Thyroid gland (tissue), 4 donors: ENCODE results near the gene MBD3L2B. TPM values are rescaled to one million over a fixed set of nuclear protein-coding genes. Genes with fewer than 3 reads are reported as not detected.

Experiments used
- DNase-seq, 2 donors: peaks; one replicate each; pipeline ENCODE4 v3.0.0-alpha.2; 2019
- H3K27ac ChIP-seq, 3 donors: fragments of 200-600 bp; sonication (generic); 1 replicate in 2 of 3; 2 replicates in 1 of 3; pipeline ENCODE4 v1.5.1; 2016 to 2019; ENCODE audit warnings: mild to moderate bottlenecking in 1 of 3, moderate library complexity in 1 of 3
- H3K27me3 ChIP-seq: fragments of 200-600 bp; sonication (generic); one replicate; pipeline ENCODE4 v1.5.1; 2019
- H3K36me3 ChIP-seq, 2 donors: fragments of 200-600 bp; sonication (generic); one replicate each; pipeline ENCODE4 v1.5.1; 2016 to 2019
- H3K4me1 ChIP-seq, 2 donors: fragments of 200-600 bp; sonication (generic); one replicate each; pipeline ENCODE4 v1.5.1; 2017 to 2019
- H3K4me3 ChIP-seq, 3 donors: fragments of 200-600 bp; sonication (generic); replicated peaks in 1 of 3; 1 replicate in 2 of 3; 2 replicates in 1 of 3; pipeline ENCODE4 v1.5.1; 2016; ENCODE audit warnings: mild to moderate bottlenecking in 1 of 3
- H3K9me3 ChIP-seq: fragments of 200-600 bp; sonication (generic); one replicate; pipeline ENCODE4 v1.5.1; 2017
- CTCF ChIP-seq, 6 experiments: fragments of 200-600 bp in 3 of 6; fragments of 450-650 bp in 3 of 6; sonication (generic) in 3 of 6; IDR thresholded peaks; one replicate each; pipeline ENCODE4 v1.5.1; 2016 to 2019; ENCODE audit warnings: antibody characterized with exemption in 6 of 6, mild to moderate bottlenecking in 2 of 6, inconsistent platforms in 1 of 6, moderate library complexity in 1 of 6
- POLR2A ChIP-seq, 2 donors: fragments of 450-650 bp; IDR thresholded peaks; one replicate each; pipeline ENCODE4 v1.6.1; 2017; ENCODE audit warnings: antibody characterized with exemption in 2 of 2, mild to moderate bottlenecking in 2 of 2, moderate library complexity in 1 of 2
- WGBS, 2 donors: methylation state at CpG; one replicate each; pipeline ENCODE4 v1.1.5; 2017; 5-methylcytosine and 5-hydroxymethylcytosine counted together
- intact Hi-C: fragments of 100-400 bp; cut with DNase I; formaldehyde crosslinking; loops from one replicate; pipeline ENCODE4 v1.15.1; 2023
- total RNA-seq, 4 donors: library from RNA; depleted of rRNA; stranded (reverse); fragments of >200 nt; gene quantifications; one replicate each; pipeline ENCODE4 v1.2.3, GENCODE V29; 2016

The MBD3L2B gene
- total RNA-seq, 4 donors from 2014 or later: not detected

- intact Hi-C loops: no loop called here
- H3K4me3 ChIP-seq: no peak overlapping the region
- no peak for TF ChIP-seq POLR2A (IDR thresholded peaks at IDR 0.05)
- no peak for TF ChIP-seq CTCF (IDR thresholded peaks at IDR 0.05)
- no peak for DNase-seq
- no peak overlapping the region for H3K27ac ChIP-seq
- H3K9me3 ChIP-seq: no peaks in the 10 kb centered on the region
- 45 to 70% methylated on average over 3 of the region's 3 CpGs for WGBS, 2 donors
- no peaks in the 10 kb centered on the region for H3K27me3 ChIP-seq
- H3K36me3 ChIP-seq: no peaks in the 10 kb centered on the region
- H3K4me1 ChIP-seq: no peaks in the 10 kb centered on the region
Measured at GRCh38 chr19:6988257-6988656, 33.0 kb downstream of the MBD3L2B start.

GRCh38 chr19:6987850-6988249 lies 33.4 kb downstream of the MBD3L2B start:
- no peaks in the 10 kb centered on the region for H3K4me1 ChIP-seq
- no peaks in the 10 kb centered on the region for H3K27me3 ChIP-seq
- H3K36me3 ChIP-seq: no peaks in the 10 kb centered on the region
- WGBS, 2 donors: 48 to 49% methylated on average over 4 of the region's 4 CpGs
- intact Hi-C loops: no loop called here
- H3K27ac ChIP-seq: no peak overlapping the region
- DNase-seq: no peak
- no peaks in the 10 kb centered on the region for H3K9me3 ChIP-seq
- TF ChIP-seq CTCF (IDR thresholded peaks at IDR 0.05) (no peak), POLR2A (IDR thresholded peaks at IDR 0.05) (no peak)
- no peak overlapping the region for H3K4me3 ChIP-seq

- TF ChIP-seq POLR2A (IDR thresholded peaks at IDR 0.05) (no peak), CTCF (IDR thresholded peaks at IDR 0.05) (no peak)
- H3K4me3 ChIP-seq: no peak overlapping the region
- no peaks in the 10 kb centered on the region for H3K9me3 ChIP-seq
- H3K27me3 ChIP-seq: no peaks in the 10 kb centered on the region
- no peak overlapping the region for H3K27ac ChIP-seq
- intact Hi-C loops: no loop called here
- no peaks in the 10 kb centered on the region for H3K4me1 ChIP-seq
- H3K36me3 ChIP-seq: no peaks in the 10 kb centered on the region
- DNase-seq: no peak
Measured at GRCh38 chr19:6983448-6983847, 37.8 kb downstream of the MBD3L2B start.

- TF ChIP-seq CTCF (IDR thresholded peaks at IDR 0.05): no peak
- TF ChIP-seq POLR2A (IDR thresholded peaks at IDR 0.05): no peak
- Histone ChIP-seq H3K9me3 (no peaks in the 10 kb centered on the region), H3K4me3 (no peak overlapping the region), H3K4me1 (no peaks in the 10 kb centered on the region), H3K27ac (no peak overlapping the region), H3K36me3 (no peaks in the 10 kb centered on the region), H3K27me3 (no peaks in the 10 kb centered on the region)
- no peak for DNase-seq
- 75 to 83% methylated on average over 3 of the region's 3 CpGs for WGBS, 2 donors
- intact Hi-C loops: no loop called here
Measured at GRCh38 chr19:6979399-6979798, 41.8 kb downstream of the MBD3L2B start.

GRCh38 chr19:6976197-6976596 lies 45.0 kb downstream of the MBD3L2B start:
- intact Hi-C loops: no loop called here
- 89% methylated on average over 5 of the region's 5 CpGs for WGBS, 2 donors
- DNase-seq: no peak

More at GRCh38 chr19:6976197-6976596, 45.0 kb downstream of the MBD3L2B start:
- H3K36me3 ChIP-seq: no peaks in the 10 kb centered on the region
- no peak overlapping the region for H3K4me3 ChIP-seq
- no peaks in the 10 kb centered on the region for H3K9me3 ChIP-seq
- H3K27ac ChIP-seq: no peak overlapping the region
- no peaks in the 10 kb centered on the region for H3K27me3 ChIP-seq
- no peak for TF ChIP-seq POLR2A (IDR thresholded peaks at IDR 0.05)
- no peak for TF ChIP-seq CTCF (IDR thresholded peaks at IDR 0.05)
- H3K4me1 ChIP-seq: no peaks in the 10 kb centered on the region
